Astrocyte (in vitro differentiated cells and primary cell): ENCODE results near the gene LRIT3. TPM values are rescaled to one million over a fixed set of nuclear protein-coding genes. Genes with fewer than 3 reads are reported as not detected.

Experiments used
- DNase-seq: peaks from one replicate; pipeline ENCODE4 v3.0.0-alpha.2; 2010; ENCODE audit warnings: low read depth
- FAIRE-seq: peaks from 2 replicates; lab custom pipeline; 2011; peaks lifted over from hg19 to GRCh38; lab: Jason Lieb, UNC
- H2AFZ ChIP-seq: 2 replicates; pipeline ENCODE4 v1.6.0; 2012; ENCODE audit warnings: low read depth, low read length, inconsistent platforms
- H3K27ac ChIP-seq: 2 replicates; pipeline ENCODE4 v1.5.1; 2011; ENCODE audit warnings: low read depth, low read length, inconsistent platforms
- H3K27me3 ChIP-seq: 2 replicates; pipeline ENCODE4 v1.6.0; 2011; ENCODE audit warnings: low read length, inconsistent platforms; ENCODE audit not compliant: insufficient read depth
- H3K36me3 ChIP-seq: 2 replicates; pipeline ENCODE4 v1.5.1; 2011; ENCODE audit warnings: low read length, inconsistent platforms; ENCODE audit not compliant: insufficient read depth
- H3K4me1 ChIP-seq: 2 replicates; pipeline ENCODE4 v1.5.1; 2011; ENCODE audit warnings: low read length, inconsistent platforms; ENCODE audit not compliant: insufficient read depth
- H3K4me2 ChIP-seq: 2 replicates; pipeline ENCODE4 v1.6.0; 2012; ENCODE audit warnings: low read length, inconsistent platforms
- H3K4me3 ChIP-seq: 2 replicates; pipeline ENCODE4 v1.5.1; 2011; ENCODE audit warnings: low read depth, mild to moderate bottlenecking, low read length, inconsistent platforms; ENCODE audit not compliant: insufficient read depth
- H3K79me2 ChIP-seq: 2 replicates; pipeline ENCODE4 v1.6.0; 2012; ENCODE audit warnings: mild to moderate bottlenecking, low read length, inconsistent platforms; ENCODE audit not compliant: insufficient read depth
- H3K9ac ChIP-seq: 2 replicates; pipeline ENCODE4 v1.6.0; 2012; ENCODE audit warnings: mild to moderate bottlenecking, low read length, inconsistent platforms
- H3K9me3 ChIP-seq: 2 replicates; pipeline ENCODE4 v1.5.1; 2012; ENCODE audit warnings: low read depth, mild to moderate bottlenecking, low read length, inconsistent platforms; ENCODE audit not compliant: insufficient read depth
- H4K20me1 ChIP-seq: 2 replicates; pipeline ENCODE4 v1.6.0; 2012; ENCODE audit warnings: low read length, inconsistent platforms; ENCODE audit not compliant: insufficient read depth
- H3K27ac Mint-ChIP-seq: one replicate; pipeline ENCODE4 v1.8.0; 2021; ENCODE audit warnings: mild to moderate bottlenecking, mixed read lengths; ENCODE audit not compliant: unreplicated experiment
- H3K27me3 Mint-ChIP-seq: one replicate; pipeline ENCODE4 v1.8.0; 2021; ENCODE audit warnings: low read depth, mixed read lengths; ENCODE audit not compliant: unreplicated experiment
- H3K36me3 Mint-ChIP-seq: one replicate; pipeline ENCODE4 v1.8.0; 2021; ENCODE audit warnings: low read depth, mixed read lengths; ENCODE audit not compliant: unreplicated experiment
- H3K4me1 Mint-ChIP-seq: one replicate; pipeline ENCODE4 v1.8.0; 2021; ENCODE audit warnings: low read depth, mixed read lengths; ENCODE audit not compliant: unreplicated experiment
- H3K4me3 Mint-ChIP-seq: one replicate; pipeline ENCODE4 v1.8.0; 2021; ENCODE audit warnings: mild to moderate bottlenecking, moderate library complexity, mixed read lengths; ENCODE audit not compliant: unreplicated experiment
- H3K9me3 Mint-ChIP-seq: one replicate; pipeline ENCODE4 v1.8.0; 2021; ENCODE audit warnings: mild to moderate bottlenecking, mixed read lengths; ENCODE audit not compliant: unreplicated experiment
- EZH2 ChIP-seq: IDR thresholded peaks from 2 replicates; pipeline ENCODE4 v1.6.1; 2012; ENCODE audit warnings: mild to moderate bottlenecking, low read length, inconsistent platforms; ENCODE audit not compliant: insufficient read depth
- total RNA-seq: library from RNA; stranded (reverse); gene quantifications from 2 replicates; pipeline ENCODE4 v1.2.1, GENCODE V29; 2021
- TF ChIP-seq, protein P1 (sequence below): IDR thresholded peaks from 2 replicates; pipeline ENCODE4 v1.5.1; 2011; ENCODE audit warnings: low read depth, mild to moderate bottlenecking, inconsistent platforms, low read length, moderate library complexity; ENCODE audit not compliant: insufficient read depth

LRIT3 gene
- total RNA-seq, 1 donor from 2014 or later = 0.11 TPM

DNA sequence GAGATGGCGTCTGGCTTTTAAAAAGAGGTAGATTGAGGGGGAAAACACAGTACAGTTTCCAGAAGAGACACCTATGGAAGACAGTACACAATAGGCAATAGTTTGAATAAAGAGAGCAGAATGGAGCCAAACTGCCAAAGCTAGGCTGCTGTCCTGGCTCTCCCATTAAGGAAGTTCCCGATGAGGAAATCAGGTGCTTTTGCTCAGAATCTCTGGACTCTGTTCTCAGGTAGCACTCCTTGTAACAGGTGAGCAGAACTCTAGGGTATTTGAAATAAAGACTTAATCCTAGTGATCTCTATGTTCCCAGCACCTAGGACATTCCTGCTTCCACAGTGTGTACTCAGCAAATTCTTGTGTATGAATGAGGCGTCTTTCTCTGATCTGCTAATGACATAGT is 66.4 kb downstream of the LRIT3 start:
- Histone ChIP-seq H2AFZ (no peak overlapping the region), H3K4me3 (no peak overlapping the region), H4K20me1 (no peaks in the 10 kb centered on the region), H3K9me3 (no peaks in the 10 kb centered on the region), H3K27me3 (no peaks in the 10 kb centered on the region), H3K79me2 (no peaks in the 10 kb centered on the region), H3K36me3 (no peaks in the 10 kb centered on the region), H3K4me2 (no peak overlapping the region), H3K4me1 (peaks cover 6% of the 10 kb centered on the region), H3K27ac (no peak overlapping the region), H3K9ac (no peak overlapping the region)
- Mint-ChIP-seq H3K27me3 (no peaks in the 10 kb centered on the region), H3K36me3 (no peaks in the 10 kb centered on the region), H3K27ac (no peak overlapping the region), H3K4me3 (no peak overlapping the region), H3K9me3 (no peaks in the 10 kb centered on the region), H3K4me1 (peaks cover 21% of the 10 kb centered on the region)
- TF ChIP-seq, protein P1, sequence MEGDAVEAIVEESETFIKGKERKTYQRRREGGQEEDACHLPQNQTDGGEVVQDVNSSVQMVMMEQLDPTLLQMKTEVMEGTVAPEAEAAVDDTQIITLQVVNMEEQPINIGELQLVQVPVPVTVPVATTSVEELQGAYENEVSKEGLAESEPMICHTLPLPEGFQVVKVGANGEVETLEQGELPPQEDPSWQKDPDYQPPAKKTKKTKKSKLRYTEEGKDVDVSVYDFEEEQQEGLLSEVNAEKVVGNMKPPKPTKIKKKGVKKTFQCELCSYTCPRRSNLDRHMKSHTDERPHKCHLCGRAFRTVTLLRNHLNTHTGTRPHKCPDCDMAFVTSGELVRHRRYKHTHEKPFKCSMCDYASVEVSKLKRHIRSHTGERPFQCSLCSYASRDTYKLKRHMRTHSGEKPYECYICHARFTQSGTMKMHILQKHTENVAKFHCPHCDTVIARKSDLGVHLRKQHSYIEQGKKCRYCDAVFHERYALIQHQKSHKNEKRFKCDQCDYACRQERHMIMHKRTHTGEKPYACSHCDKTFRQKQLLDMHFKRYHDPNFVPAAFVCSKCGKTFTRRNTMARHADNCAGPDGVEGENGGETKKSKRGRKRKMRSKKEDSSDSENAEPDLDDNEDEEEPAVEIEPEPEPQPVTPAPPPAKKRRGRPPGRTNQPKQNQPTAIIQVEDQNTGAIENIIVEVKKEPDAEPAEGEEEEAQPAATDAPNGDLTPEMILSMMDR = no peak
- TF ChIP-seq EZH2 = no peak
- DNase-seq = no peak
- FAIRE-seq = no peak

DNA sequence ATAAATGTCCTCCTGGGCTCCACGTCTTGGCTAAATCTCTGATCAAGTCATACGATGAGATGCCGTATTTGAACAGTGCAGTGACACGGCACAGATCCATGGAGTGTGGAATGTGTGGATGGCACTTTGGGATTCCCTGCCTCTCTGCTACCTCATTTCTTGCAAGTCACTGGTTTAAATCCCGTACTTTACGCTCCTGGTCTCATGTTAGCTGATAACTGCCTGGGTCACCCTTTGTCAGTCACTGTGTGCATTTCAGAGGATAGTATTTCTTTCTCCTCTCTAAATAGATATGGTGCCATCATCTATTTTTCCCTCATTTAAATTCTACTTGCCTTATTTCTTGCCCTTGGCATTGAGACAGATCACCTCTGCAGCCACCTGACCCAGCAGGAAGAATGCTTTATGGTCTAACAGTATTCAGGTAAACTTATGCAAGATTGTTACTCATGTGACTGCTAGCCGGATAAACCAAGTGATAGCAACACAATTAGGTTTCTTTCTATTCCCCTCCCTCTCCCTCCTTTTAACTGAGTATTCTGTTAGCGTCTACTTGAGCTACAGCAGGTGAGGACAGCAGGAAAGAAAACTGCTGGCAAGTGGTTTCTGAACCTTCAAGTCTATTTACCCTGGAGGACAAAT is 67.6 kb downstream of the LRIT3 start:
- H3K79me2 ChIP-seq = no peaks in the 10 kb centered on the region
- no peak overlapping the region for H3K9ac ChIP-seq
- DNase-seq = no peak
- TF ChIP-seq, protein P1 = no peak
- no peak for TF ChIP-seq EZH2
- no peaks in the 10 kb centered on the region for H3K9me3 ChIP-seq
- H3K4me1 ChIP-seq = peaks cover 6% of the 10 kb centered on the region
- Mint-ChIP-seq H3K9me3 (no peaks in the 10 kb centered on the region), H3K4me3 (no peak overlapping the region), H3K4me1 (peaks cover 25% of the 10 kb centered on the region), H3K27me3 (no peaks in the 10 kb centered on the region), H3K36me3 (no peaks in the 10 kb centered on the region), H3K27ac (no peak overlapping the region)
- no peak overlapping the region for H3K4me2 ChIP-seq
- no peak overlapping the region for H3K27ac ChIP-seq
- H2AFZ ChIP-seq = no peak overlapping the region
- H4K20me1 ChIP-seq = no peaks in the 10 kb centered on the region
- no peaks in the 10 kb centered on the region for H3K36me3 ChIP-seq
- FAIRE-seq = no peak
- no peaks in the 10 kb centered on the region for H3K27me3 ChIP-seq
- H3K4me3 ChIP-seq = no peak overlapping the region

DNA sequence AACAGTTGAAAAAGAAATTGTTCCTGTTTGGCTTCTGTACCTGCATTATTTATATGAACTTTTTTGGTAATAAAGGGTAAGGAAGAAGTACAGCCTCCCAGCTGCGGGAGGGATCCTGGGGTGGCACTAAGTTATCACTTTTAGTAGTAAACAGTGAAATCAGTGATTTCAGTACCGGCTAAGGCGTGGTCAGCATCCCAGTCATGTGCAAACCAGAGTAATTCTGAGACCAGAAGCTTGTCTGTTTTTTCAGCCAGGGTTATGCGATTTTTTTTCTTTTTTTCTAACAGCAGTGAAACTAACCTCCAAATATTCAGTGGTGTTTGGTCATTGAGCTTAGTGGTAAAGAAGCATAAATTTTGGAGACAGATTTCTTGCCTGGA is 68.1 kb downstream of the LRIT3 start:
- no peak overlapping the region for H3K27ac Mint-ChIP-seq
- H3K27me3 Mint-ChIP-seq = no peaks in the 10 kb centered on the region
- no peak overlapping the region for H3K27ac ChIP-seq
- no peak for FAIRE-seq
- peaks cover 11% of the 10 kb centered on the region for H3K4me1 ChIP-seq
- no peaks in the 10 kb centered on the region for H3K36me3 ChIP-seq
- H3K27me3 ChIP-seq = no peaks in the 10 kb centered on the region
- no peaks in the 10 kb centered on the region for H4K20me1 ChIP-seq
- H3K4me2 ChIP-seq = no peak overlapping the region
- no peaks in the 10 kb centered on the region for H3K36me3 Mint-ChIP-seq
- TF ChIP-seq EZH2 = no peak
- TF ChIP-seq, protein P1 = no peak
- no peaks in the 10 kb centered on the region for H3K9me3 Mint-ChIP-seq
- H3K9ac ChIP-seq = no peak overlapping the region
- no peaks in the 10 kb centered on the region for H3K9me3 ChIP-seq
- no peak overlapping the region for H3K4me3 Mint-ChIP-seq
- no peak overlapping the region for H2AFZ ChIP-seq
- peaks cover 30% of the 10 kb centered on the region for H3K4me1 Mint-ChIP-seq
- H3K79me2 ChIP-seq = no peaks in the 10 kb centered on the region
- H3K4me3 ChIP-seq = no peak overlapping the region
- no peak for DNase-seq
